Keratinocyte (primary cell): Measurements from ENCODE around the gene MAST2. TPM values are rescaled to one million over a fixed set of nuclear protein-coding genes. Genes with fewer than 3 reads are reported as not detected.

ENCODE experiments used
- DNase-seq: peaks from one replicate; pipeline ENCODE4 v3.0.0-alpha.2; 2011; ENCODE audit warnings: low read depth, missing footprints, low spot score
- FAIRE-seq: peaks from 2 replicates; lab custom pipeline; 2011; peaks lifted over from hg19 to GRCh38; lab: Jason Lieb, UNC
- H2AFZ ChIP-seq: 2 replicates; pipeline ENCODE4 v1.6.0; 2012; ENCODE audit warnings: low read length, control low read depth, inconsistent platforms; ENCODE audit not compliant: control insufficient read depth
- H3K27ac ChIP-seq: 2 replicates; pipeline ENCODE4 v1.5.1; 2011; ENCODE audit warnings: low read length; ENCODE audit not compliant: control insufficient read depth, insufficient read depth
- H3K27me3 ChIP-seq: 3 replicates; pipeline ENCODE4 v1.6.0; 2011; ENCODE audit warnings: low read length; ENCODE audit not compliant: control insufficient read depth, insufficient read depth; ENCODE audit errors: extremely low read depth
- H3K36me3 ChIP-seq, 2 experiments: 2 replicates in 1 of 2; 3 replicates in 1 of 2; pipeline ENCODE4 v1.5.1; 2011; ENCODE audit warnings: low read length in 2 of 2, mild to moderate bottlenecking in 1 of 2; ENCODE audit not compliant: control insufficient read depth in 2 of 2, insufficient read depth in 2 of 2; ENCODE audit errors: extremely low read depth in 1 of 2
- H3K4me1 ChIP-seq: 3 replicates; pipeline ENCODE4 v1.5.1; 2011; ENCODE audit warnings: low read length; ENCODE audit not compliant: control insufficient read depth, insufficient read depth; ENCODE audit errors: extremely low read depth
- H3K4me2 ChIP-seq: 3 replicates; pipeline ENCODE4 v1.6.0; 2011; ENCODE audit warnings: low read depth, low read length; ENCODE audit not compliant: control insufficient read depth, insufficient read depth; ENCODE audit errors: extremely low read depth
- H3K4me3 ChIP-seq, 3 experiments: fragments of 200-600 bp in 1 of 3; sonication (generic) in 1 of 3; 2 replicates in 2 of 3; 3 replicates in 1 of 3; pipeline ENCODE4 v1.5.1; 2011 to 2016; ENCODE audit warnings: low read length in 3 of 3, mild to moderate bottlenecking in 3 of 3, control low read depth in 2 of 3, inconsistent platforms in 1 of 3, low read depth in 1 of 3, mixed read lengths in 1 of 3, mixed run types in 1 of 3, moderate library complexity in 1 of 3; ENCODE audit not compliant: control insufficient read depth in 2 of 3, insufficient read depth in 2 of 3; ENCODE audit errors: extremely low read depth in 1 of 3
- H3K79me2 ChIP-seq: 2 replicates; pipeline ENCODE4 v1.6.0; 2012; ENCODE audit warnings: low read length; ENCODE audit not compliant: control insufficient read depth, insufficient read depth
- H3K9ac ChIP-seq: 3 replicates; pipeline ENCODE4 v1.6.0; 2011; ENCODE audit warnings: low read length; ENCODE audit not compliant: control insufficient read depth, insufficient read depth; ENCODE audit errors: extremely low read depth
- H3K9me1 ChIP-seq: 3 replicates; pipeline ENCODE4 v1.6.0; 2011; ENCODE audit warnings: low read length; ENCODE audit not compliant: control insufficient read depth, insufficient read depth; ENCODE audit errors: extremely low read depth
- H3K9me3 ChIP-seq: 2 replicates; pipeline ENCODE4 v1.5.1; 2012; ENCODE audit warnings: low read depth, low read length; ENCODE audit not compliant: control insufficient read depth
- H4K20me1 ChIP-seq: 3 replicates; pipeline ENCODE4 v1.6.0; 2011; ENCODE audit warnings: low read length; ENCODE audit not compliant: control insufficient read depth, insufficient read depth; ENCODE audit errors: extremely low read depth
- CTCF ChIP-seq, 3 experiments: IDR thresholded peaks in 1 of 3; conservative IDR thresholded peaks in 1 of 3; optimal IDR thresholded peaks in 1 of 3; 2 replicates in 2 of 3; 3 replicates in 1 of 3; pipeline versions ENCODE3 to v1.5.1; 2011; ENCODE audit warnings: low read length in 3 of 3, mild to moderate bottlenecking in 3 of 3, moderate library complexity in 2 of 3, control low read depth in 1 of 3, inconsistent platforms in 1 of 3; ENCODE audit not compliant: insufficient read depth in 2 of 3; ENCODE audit errors: extremely low read depth in 1 of 3
- EZH2 ChIP-seq: IDR thresholded peaks from one replicate; pipeline ENCODE4 v1.6.1; 2012; ENCODE audit warnings: inconsistent platforms, mild to moderate bottlenecking, low read length, moderate library complexity
- dilution Hi-C: fragments of 300-500 bp; cut with MboI; formaldehyde crosslinking; loops from one replicate; pipeline ENCODE4 v1.7.0; 2020; ENCODE audit warnings: low sequenced_read_pairs; ENCODE audit not compliant: extremely low pct_ligation_motif_present
- polyA plus RNA-seq, 5 experiments: library from polyadenylated mRNA; depleted of rRNA in 3 of 5; stranded (reverse) in 3 of 5; stranded (forward) in 1 of 5; unstranded in 1 of 5; fragments of >200 nt; gene quantifications; 1 replicate in 1 of 5; 2 replicates in 3 of 5; 3 replicates in 1 of 5; pipeline versions ENCODE4 v1.2.1 to v1.2.3, GENCODE V29; 2011 to 2012; ENCODE audit warnings: missing spikeins in 2 of 5, low read depth in 1 of 5, low replicate concordance in 1 of 5

The MAST2 gene
- polyA plus RNA-seq, 1 donor (not counting 4 experiments of a cell fraction or from before 2014, with no cell fraction given), result 12.2 TPM

GRCh38 chr1:45828841-45829240 is 25.4 kb downstream of the MAST2 start:
- no peak overlapping the region for H3K9ac ChIP-seq
- H4K20me1 ChIP-seq, result no peaks in the 10 kb centered on the region
- no peaks in the 10 kb centered on the region for H3K9me1 ChIP-seq
- no peaks in the 10 kb centered on the region for H3K27me3 ChIP-seq
- dilution Hi-C loops, result no loop called here
- peaks cover 0 to 1% of the 10 kb centered on the region in 2 experiments for H3K36me3 ChIP-seq
- no peak for DNase-seq
- H3K4me1 ChIP-seq, result no peaks in the 10 kb centered on the region
- H3K9me3 ChIP-seq, result no peaks in the 10 kb centered on the region
- no peaks in the 10 kb centered on the region for H3K79me2 ChIP-seq
- H2AFZ ChIP-seq, result no peak overlapping the region
- FAIRE-seq, result no peak
- H3K4me2 ChIP-seq, result no peak overlapping the region
- no peak overlapping the region for H3K4me3 ChIP-seq
- TF ChIP-seq EZH2 (no peak), CTCF (optimal IDR thresholded peaks at IDR 0.05 in 1 of 3, IDR thresholded peaks at IDR 0.05 in 1 of 3, conservative IDR thresholded peaks at IDR 0.05 in 1 of 3; ENCODE audit: extremely low read depth in 1 of 3, insufficient read depth in 2 of 3, low read length in 3 of 3) (no peak)
- H3K27ac ChIP-seq, result no peak overlapping the region

- Histone ChIP-seq H3K36me3 (peaks cover 0 to 1% of the 10 kb centered on the region in 2 experiments), H3K79me2 (no peaks in the 10 kb centered on the region), H3K9ac (no peak overlapping the region), H2AFZ (no peak overlapping the region), H3K4me2 (no peak overlapping the region), H3K4me3 (no peak overlapping the region), H3K27me3 (no peaks in the 10 kb centered on the region), H3K9me1 (no peaks in the 10 kb centered on the region), H3K9me3 (no peaks in the 10 kb centered on the region), H3K27ac (no peak overlapping the region), H3K4me1 (no peaks in the 10 kb centered on the region), H4K20me1 (no peaks in the 10 kb centered on the region)
- DNase-seq (no peak), FAIRE-seq (no peak)
- dilution Hi-C loops, result no loop called here
- no peak for TF ChIP-seq EZH2
- no peak for TF ChIP-seq CTCF (optimal IDR thresholded peaks at IDR 0.05 in 1 of 3, IDR thresholded peaks at IDR 0.05 in 1 of 3, conservative IDR thresholded peaks at IDR 0.05 in 1 of 3; ENCODE audit: extremely low read depth in 1 of 3, insufficient read depth in 2 of 3, low read length in 3 of 3)
Measured at GRCh38 chr1:45833361-45833760, 29.9 kb downstream of the MAST2 start.
